HG03354 (cell line): ENCODE results near the gene BCAS3.

ENCODE experiments used
- ATAC-seq: cut with Tn5 transposase; IDR thresholded peaks from one replicate; pipeline ENCODE4 v1.9.1; 2021; ENCODE audit warnings: mild to moderate bottlenecking; ENCODE audit not compliant: unreplicated experiment, poor library complexity, severe bottlenecking

Gene BCAS3

GRCh38 chr17:61199431-61200338, 522.0 kb downstream of the BCAS3 start:
- ATAC-seq, result no peak

- ATAC-seq, result no peak
Measured at GRCh38 chr17:61200339-61200715, 522.7 kb downstream of the BCAS3 start.

GRCh38 chr17:61201211-61201610, 523.6 kb downstream of the BCAS3 start:
- ATAC-seq, result no peak

- ATAC-seq, result no peak
Measured at GRCh38 chr17:61202564-61202963, 524.9 kb downstream of the BCAS3 start.

GRCh38 chr17:61203671-61204131, 526.0 kb downstream of the BCAS3 start:
- ATAC-seq, result no peak

GRCh38 chr17:61204456-61204855, 526.8 kb downstream of the BCAS3 start:
- ATAC-seq, result no peak

GRCh38 chr17:61205401-61205800, 527.8 kb downstream of the BCAS3 start:
- ATAC-seq, result no peak

GRCh38 chr17:61205931-61206330, 528.3 kb downstream of the BCAS3 start:
- ATAC-seq, result no peak

- ATAC-seq, result no peak
Measured at GRCh38 chr17:61206922-61207321, 529.3 kb downstream of the BCAS3 start.

GRCh38 chr17:61208301-61209105, 530.9 kb downstream of the BCAS3 start:
- no peak for ATAC-seq

GRCh38 chr17:61209106-61209439, 531.4 kb downstream of the BCAS3 start:
- no peak for ATAC-seq

GRCh38 chr17:61209525-61209924, 531.9 kb downstream of the BCAS3 start:
- no peak for ATAC-seq

- no peak for ATAC-seq
Measured at GRCh38 chr17:61211236-61211635, 533.6 kb downstream of the BCAS3 start.

- no peak for ATAC-seq
Measured at GRCh38 chr17:61212655-61213054, 535.0 kb downstream of the BCAS3 start.

GRCh38 chr17:61214753-61215152, 537.1 kb downstream of the BCAS3 start:
- no peak for ATAC-seq

- ATAC-seq, result no peak
Measured at GRCh38 chr17:61216066-61216465, 538.4 kb downstream of the BCAS3 start.

- ATAC-seq, result no peak
Measured at GRCh38 chr17:61217878-61218437, 540.3 kb downstream of the BCAS3 start.

- ATAC-seq, result no peak
Measured at GRCh38 chr17:61218438-61218837, 540.8 kb downstream of the BCAS3 start.

GRCh38 chr17:61219460-61219859, 541.8 kb downstream of the BCAS3 start:
- no peak for ATAC-seq

- ATAC-seq, result no peak
Measured at GRCh38 chr17:61221181-61221580, 543.5 kb downstream of the BCAS3 start.
